GM18868 (cell line): ENCODE data around the gene ANP32E.
A peak's percentile ranks its signal among the peaks of the same experiment; 100 is the strongest.
"Not testable (repeated sequence)": the region's sequence is repeated elsewhere in the genome, so short reads cannot be mapped to it uniquely, and the experiment has no call there.

ENCODE experiments used
- ATAC-seq: cut with Tn5 transposase; IDR thresholded peaks from one replicate; pipeline ENCODE4 v1.9.1; 2021; ENCODE audit warnings: mild to moderate bottlenecking, moderate library complexity; ENCODE audit not compliant: unreplicated experiment

Gene ANP32E

GRCh38 chr1:150257624-150258585, 22.0 kb upstream of the ANP32E start, which contains the start of gene CA14:
Gene CA14, plus strand, starts transcription at chr1:150257774. Its CDS starts 355 bp downstream, at chr1:150258129.
- ATAC-seq = no peak

DNA sequence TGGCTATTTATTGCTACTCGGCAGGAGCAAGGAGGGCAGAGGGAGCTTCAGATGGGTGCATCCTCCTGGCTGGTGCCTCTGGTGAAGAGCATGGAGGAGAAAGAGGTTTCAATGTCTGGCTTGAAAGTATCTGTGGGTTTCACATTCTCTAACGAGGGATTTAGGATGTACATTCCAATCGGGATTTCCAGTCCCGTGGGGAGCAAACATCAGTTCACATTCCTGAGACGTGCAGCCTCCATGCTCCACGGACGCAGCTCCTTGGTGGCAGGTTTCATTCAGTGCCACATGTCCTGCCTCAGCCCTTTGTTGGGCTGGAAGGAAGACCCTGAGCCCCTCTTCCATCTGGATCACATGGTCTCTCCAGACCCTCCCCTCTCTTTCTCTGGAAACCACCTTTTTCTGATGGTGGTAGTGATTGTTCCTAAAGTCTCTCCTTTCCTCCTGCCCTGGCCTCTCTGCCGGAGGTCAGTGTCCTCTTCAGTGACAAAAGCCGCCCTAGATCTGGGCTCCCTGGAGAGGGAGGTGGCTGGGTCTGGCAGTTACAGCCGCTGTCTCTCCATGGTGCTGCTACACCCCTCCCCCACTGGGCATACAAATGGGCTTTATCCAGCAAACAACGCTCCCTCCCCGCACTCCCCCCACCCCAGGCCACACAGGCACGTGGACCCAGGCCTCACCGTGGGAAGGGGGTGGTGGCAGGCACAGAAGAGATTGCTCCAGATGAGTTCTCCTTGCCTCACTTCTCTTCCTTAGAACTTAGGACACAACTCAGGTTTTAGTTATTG, 20.8 kb upstream of the ANP32E start:
- no peak for ATAC-seq

DNA sequence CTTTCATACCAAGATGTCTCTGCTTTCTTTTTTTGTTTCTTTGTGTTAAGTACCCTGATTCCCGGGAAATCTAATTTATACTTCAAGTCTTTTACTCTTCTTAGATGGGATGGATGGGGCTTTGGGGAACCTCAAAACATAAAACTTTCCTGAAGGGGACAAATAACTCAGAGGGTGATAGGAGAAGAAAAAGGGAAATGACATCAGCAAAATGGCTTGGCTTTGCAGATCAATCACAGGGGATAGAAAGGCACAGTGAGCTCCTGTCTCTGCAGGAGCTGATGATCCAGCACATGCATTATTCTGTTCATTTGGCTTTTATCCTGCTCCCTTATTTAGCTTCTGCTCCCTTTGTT, 20.3 kb upstream of the ANP32E start:
- ATAC-seq = no peak

- no peak for ATAC-seq
Measured at GRCh38 chr1:150249936-150250335, 14.0 kb upstream of the ANP32E start.

GRCh38 chr1:150243003-150243402, 7.1 kb upstream of the ANP32E start:
- no peak for ATAC-seq

DNA sequence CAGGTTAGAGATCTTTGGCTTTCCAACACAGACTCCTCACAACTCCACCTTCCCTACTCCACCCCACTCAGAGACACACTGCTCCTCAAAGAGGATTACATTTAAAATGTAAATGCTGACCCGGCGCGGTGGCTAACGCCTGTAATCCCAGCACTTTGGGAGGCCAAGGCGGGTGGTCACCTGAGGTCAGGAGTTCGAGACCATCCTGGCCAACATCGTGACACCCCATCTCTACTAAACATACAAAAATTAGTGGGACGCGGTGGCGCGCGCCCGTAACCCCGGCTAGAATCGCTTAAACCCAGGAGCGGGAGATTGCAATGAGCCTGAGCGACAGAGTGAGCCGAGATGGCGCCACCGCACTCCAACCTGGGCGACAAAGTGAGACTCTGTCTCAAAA, 1.8 kb upstream of the ANP32E start:
- no peak for ATAC-seq

GRCh38 chr1:150237176-150237575, 1.3 kb upstream of the ANP32E start:
- not testable (repeated sequence) for ATAC-seq

DNA sequence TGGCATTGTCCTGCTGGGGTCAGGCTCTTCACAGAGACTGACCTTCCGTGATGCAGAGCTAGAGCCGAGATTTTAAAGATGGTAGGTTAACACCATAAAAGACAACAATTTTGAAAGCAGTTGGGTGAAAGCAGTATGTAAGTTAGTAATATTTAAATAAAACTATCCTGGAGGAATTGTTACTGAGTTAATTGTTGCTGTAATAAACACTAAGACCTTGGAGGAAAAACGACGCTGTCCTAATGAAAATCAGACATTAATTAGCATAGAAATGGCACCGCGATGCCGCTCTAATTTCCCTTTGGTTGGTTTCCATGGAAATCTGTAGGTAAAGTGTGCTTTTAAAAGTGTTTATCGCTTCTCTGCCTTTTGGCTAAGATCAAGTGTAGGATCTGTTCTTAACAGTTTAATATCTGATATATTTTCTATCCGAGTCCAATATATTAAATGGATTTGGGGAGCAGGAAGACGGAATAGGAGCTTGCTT, 745 bp upstream of the ANP32E start:
- ATAC-seq = no peak

DNA sequence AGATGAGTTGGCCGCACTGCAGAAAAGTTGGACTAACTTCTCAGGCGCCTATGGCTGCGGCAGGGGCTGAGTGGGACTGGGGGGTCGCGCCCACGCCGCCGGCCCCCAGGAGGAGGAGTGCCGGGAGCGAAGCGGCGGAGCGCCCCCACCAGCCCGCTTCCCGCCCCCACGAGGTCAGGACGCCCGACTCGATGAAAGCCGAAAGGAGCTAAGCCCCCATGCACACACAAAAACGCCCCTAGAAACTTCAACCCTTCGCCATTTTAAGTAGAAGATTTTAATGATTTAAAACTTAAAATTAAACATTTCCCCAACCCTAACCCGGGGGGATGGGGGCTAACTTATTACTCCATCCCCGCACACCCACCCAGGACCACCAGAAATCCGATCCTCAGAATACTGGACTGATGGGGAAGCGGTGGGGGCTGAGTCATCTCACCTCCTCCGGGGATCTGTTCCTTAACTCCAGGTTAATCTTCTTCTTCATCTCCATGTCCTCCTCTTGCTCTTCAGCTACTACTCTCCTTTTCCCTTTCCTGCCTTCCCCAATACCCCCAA, 539 bp downstream of the ANP32E start:
- ATAC-seq = no peak

- peak; percentile 51 for ATAC-seq
Measured at GRCh38 chr1:150234566-150235293, 1.2 kb downstream of the ANP32E start.

GRCh38 chr1:150234309-150234565, 1.7 kb downstream of the ANP32E start:
- ATAC-seq = no peak

- no peak for ATAC-seq
Measured at GRCh38 chr1:150233359-150234308, 2.3 kb downstream of the ANP32E start.

GRCh38 chr1:150232921-150233320, 3.0 kb downstream of the ANP32E start:
- ATAC-seq = not testable (repeated sequence)

- ATAC-seq = not testable (repeated sequence)
Measured at GRCh38 chr1:150228246-150228645, 7.7 kb downstream of the ANP32E start.

DNA sequence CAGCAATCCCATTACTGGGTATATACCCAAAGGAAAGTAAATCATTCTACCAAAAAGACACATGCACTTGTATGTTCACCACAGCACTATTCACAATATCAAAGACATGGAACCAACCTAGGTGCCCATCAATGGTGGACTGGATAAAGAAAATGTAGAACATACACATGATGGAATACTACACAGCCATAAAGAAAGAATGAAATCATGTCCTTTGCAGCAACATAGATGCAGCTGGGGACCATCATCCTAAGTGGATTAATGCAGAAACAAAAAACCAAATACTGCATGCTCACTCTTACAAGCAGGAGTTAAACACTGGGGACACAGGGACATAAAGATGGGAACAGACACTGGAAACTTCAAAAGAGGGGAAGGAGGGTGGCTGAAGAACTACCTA, 8.7 kb downstream of the ANP32E start:
- ATAC-seq = no peak

- ATAC-seq = no peak
Measured at GRCh38 chr1:150226486-150226885, 9.4 kb downstream of the ANP32E start.

GRCh38 chr1:150225546-150225945, 10.4 kb downstream of the ANP32E start:
- ATAC-seq = no peak

DNA sequence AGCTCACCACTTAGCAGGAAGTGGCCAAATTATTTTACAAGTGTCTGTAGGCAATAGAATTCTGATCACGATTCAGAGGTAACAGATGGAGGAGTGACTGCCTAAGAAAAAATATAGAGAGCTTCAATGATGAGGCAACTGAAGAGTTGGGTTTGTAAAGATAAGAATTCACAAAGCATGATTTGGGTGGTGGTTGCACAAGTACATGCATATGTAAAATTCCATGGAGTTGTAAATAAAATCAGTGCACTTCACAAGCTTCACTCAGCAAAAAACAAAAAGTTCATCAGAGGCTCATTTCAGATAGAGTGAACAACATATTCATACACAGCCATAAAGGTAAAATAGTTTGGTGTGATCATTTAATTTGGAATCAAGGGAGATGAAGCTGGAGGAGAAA, 10.9 kb downstream of the ANP32E start:
- ATAC-seq = no peak

DNA sequence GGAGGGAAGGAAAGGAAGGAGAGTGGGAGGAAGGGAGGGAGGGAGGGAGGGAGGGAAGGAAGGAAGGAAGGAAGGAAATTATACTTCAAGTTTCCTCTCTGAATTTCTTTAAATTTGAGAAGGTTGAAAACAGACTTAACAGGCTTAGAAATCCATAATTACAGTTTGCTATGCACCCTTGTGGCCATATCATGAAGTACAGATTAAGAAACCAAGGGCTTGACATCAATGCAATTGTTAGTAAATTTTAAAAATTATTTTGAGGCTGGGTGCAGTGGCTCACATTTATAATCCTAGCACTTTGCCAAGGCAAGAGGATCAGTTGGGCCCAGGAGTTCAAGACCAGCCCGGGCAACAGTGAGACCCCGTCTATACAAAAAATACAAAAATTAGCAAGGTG, 14.4 kb downstream of the ANP32E start:
- ATAC-seq = no peak

DNA sequence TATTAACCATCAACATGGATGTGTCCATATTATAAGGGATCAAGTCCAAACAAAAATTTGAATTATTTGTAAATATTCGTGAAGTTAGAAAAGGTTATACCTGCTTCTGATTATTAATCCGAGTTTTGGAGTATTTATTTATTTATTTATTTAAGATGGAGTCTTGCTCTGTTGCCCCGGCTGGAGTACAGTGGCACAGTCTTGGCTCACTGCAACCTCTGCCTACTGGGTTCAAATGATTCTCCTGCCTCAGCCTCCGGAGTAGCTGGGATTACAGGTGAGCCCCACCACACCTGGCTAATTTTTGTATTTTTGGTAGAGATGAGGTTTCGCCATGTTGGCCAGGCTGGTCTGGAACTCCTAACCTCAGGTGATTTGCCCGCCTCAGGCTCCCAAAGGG, 20.1 kb downstream of the ANP32E start:
- not testable (repeated sequence) for ATAC-seq
